Endodermal cell (in vitro differentiated cells): ENCODE results near the gene FGF14. TPM values are rescaled to one million over a fixed set of nuclear protein-coding genes. Genes with fewer than 3 reads are reported as not detected.

Source experiments
- DNase-seq: peaks from one replicate; pipeline ENCODE4 v3.0.0-alpha.2; 2017
- H3K27ac ChIP-seq: 2 replicates; pipeline ENCODE4 v1.5.1; 2013; ENCODE audit warnings: mild to moderate bottlenecking, low read depth, low read length, moderate library complexity
- H3K27me3 ChIP-seq: 2 replicates; pipeline ENCODE4 v1.6.1; 2013; ENCODE audit warnings: mild to moderate bottlenecking, low read length, moderate library complexity; ENCODE audit not compliant: insufficient read depth, control insufficient read depth, poor library complexity, severe bottlenecking
- H3K36me3 ChIP-seq: 2 replicates; pipeline ENCODE4 v1.7.0; 2013; ENCODE audit warnings: mild to moderate bottlenecking, low read length, moderate library complexity; ENCODE audit not compliant: control insufficient read depth, insufficient read depth
- H3K4me1 ChIP-seq: one replicate; pipeline ENCODE4 v1.7.0; 2013; ENCODE audit warnings: low read length; ENCODE audit not compliant: control insufficient read depth, insufficient read depth
- H3K4me3 ChIP-seq: 2 replicates; pipeline ENCODE4 v1.5.1; 2013; ENCODE audit warnings: mild to moderate bottlenecking, low read length, moderate library complexity
- H3K9ac ChIP-seq: 2 replicates; pipeline ENCODE4 v1.6.1; 2013; ENCODE audit warnings: mild to moderate bottlenecking, low read length, moderate library complexity; ENCODE audit not compliant: poor library complexity, severe bottlenecking; ENCODE audit errors: extremely low read depth
- H3K9me3 ChIP-seq: 2 replicates; pipeline ENCODE4 v1.6.1; 2013; ENCODE audit warnings: mild to moderate bottlenecking, low read length, moderate library complexity; ENCODE audit not compliant: control insufficient read depth
- H3K27ac Mint-ChIP-seq: 2 replicates; pipeline ENCODE4 v1.8.0; 2020; ENCODE audit warnings: mixed read lengths
- H3K27me3 Mint-ChIP-seq: 2 replicates; pipeline ENCODE4 v1.8.0; 2021; ENCODE audit warnings: mild to moderate bottlenecking, mixed read lengths; ENCODE audit not compliant: insufficient read depth
- H3K36me3 Mint-ChIP-seq: 2 replicates; pipeline ENCODE4 v1.8.0; 2020; ENCODE audit warnings: low read depth, mixed read lengths
- H3K4me1 Mint-ChIP-seq: 2 replicates; pipeline ENCODE4 v1.8.0; 2020; ENCODE audit warnings: mixed read lengths
- H3K4me3 Mint-ChIP-seq: 2 replicates; pipeline ENCODE4 v1.8.0; 2020; ENCODE audit warnings: mild to moderate bottlenecking, moderate library complexity, mixed read lengths
- H3K9me3 Mint-ChIP-seq: 2 replicates; pipeline ENCODE4 v1.8.0; 2020; ENCODE audit warnings: mild to moderate bottlenecking, mixed read lengths
- CTCF ChIP-seq: fragments of 200-600 bp; sonication (generic); conservative IDR thresholded peaks from 2 replicates; pipeline ENCODE4 v1.5.0; 2021; ENCODE audit warnings: antibody characterized with exemption, mild to moderate bottlenecking
- WGBS, 2 experiments: methylation state at CpG; one replicate each; pipeline versions ENCODE4 v1.1.5 to v1.1.7; 2013; ENCODE audit warnings: missing lambda C conversion rate in 2 of 2, mixed read lengths in 1 of 2; ENCODE audit not compliant: insufficient coverage in 1 of 2, insufficient read length in 1 of 2; 5-methylcytosine and 5-hydroxymethylcytosine counted together
- total RNA-seq, 2 donors: library from RNA; stranded (reverse); fragmentation: NEBNext Ultra II Directional in 1 of 2; extraction: Animal tissue kit (Norgen Biotek cat#: 25700) in 1 of 2; gene quantifications; 2 replicates in 1 of 2; 3 replicates in 1 of 2; pipeline ENCODE4 v1.2.1, GENCODE V29; 2021

FGF14 gene
- total RNA-seq, 2 donors from 2014 or later, result 0.15 to 0.26 TPM

GRCh38 chr13:102045731-102046130 is 356.1 kb downstream of the FGF14 start:
- peaks cover 4% of the 10 kb centered on the region for H3K27me3 ChIP-seq
- peak; percentile 66 for DNase-seq
- Mint-ChIP-seq H3K36me3 (no peaks in the 10 kb centered on the region), H3K4me1 (no peaks in the 10 kb centered on the region), H3K9me3 (no peaks in the 10 kb centered on the region), H3K27ac (no peak overlapping the region), H3K27me3 (no peaks in the 10 kb centered on the region), H3K4me3 (no peak overlapping the region)
- no peak overlapping the region for H3K4me3 ChIP-seq
- no peaks in the 10 kb centered on the region for H3K4me1 ChIP-seq
- peak overlapping the region; percentile 27 for H3K27ac ChIP-seq
- no peak for TF ChIP-seq CTCF
- no peak overlapping the region for H3K9ac ChIP-seq
- WGBS, 2 experiments, result 40 to 65% methylated on average over 1 of the region's 1 CpG
- no peaks in the 10 kb centered on the region for H3K9me3 ChIP-seq
- H3K36me3 ChIP-seq, result no peaks in the 10 kb centered on the region

GRCh38 chr13:102042746-102043145 is 359.1 kb downstream of the FGF14 start:
- WGBS, 2 experiments, result 85 to 100% methylated on average over 4 of the region's 4 CpGs
- Histone ChIP-seq H3K9ac (no peak overlapping the region), H3K27ac (no peak overlapping the region), H3K36me3 (no peaks in the 10 kb centered on the region), H3K4me3 (no peak overlapping the region), H3K9me3 (no peaks in the 10 kb centered on the region), H3K27me3 (peaks cover 4% of the 10 kb centered on the region), H3K4me1 (no peaks in the 10 kb centered on the region)
- DNase-seq, result no peak
- no peak overlapping the region for H3K4me3 Mint-ChIP-seq
- H3K4me1 Mint-ChIP-seq, result no peaks in the 10 kb centered on the region
- H3K27ac Mint-ChIP-seq, result no peak overlapping the region
- TF ChIP-seq CTCF, result no peak
- H3K9me3 Mint-ChIP-seq, result no peaks in the 10 kb centered on the region
- H3K36me3 Mint-ChIP-seq, result no peaks in the 10 kb centered on the region
- no peaks in the 10 kb centered on the region for H3K27me3 Mint-ChIP-seq

GRCh38 chr13:102041544-102041943 is 360.3 kb downstream of the FGF14 start:
- TF ChIP-seq CTCF, result no peak
- H3K4me3 Mint-ChIP-seq, result no peak overlapping the region
- no peak overlapping the region for H3K4me3 ChIP-seq
- H3K36me3 ChIP-seq, result no peaks in the 10 kb centered on the region
- H3K36me3 Mint-ChIP-seq, result no peaks in the 10 kb centered on the region
- H3K27ac ChIP-seq, result no peak overlapping the region
- no peaks in the 10 kb centered on the region for H3K9me3 ChIP-seq
- no peak for DNase-seq
- no peak overlapping the region for H3K9ac ChIP-seq
- no peaks in the 10 kb centered on the region for H3K9me3 Mint-ChIP-seq
- no peak overlapping the region for H3K27ac Mint-ChIP-seq
- peaks cover 4% of the 10 kb centered on the region for H3K27me3 ChIP-seq
- no peaks in the 10 kb centered on the region for H3K4me1 ChIP-seq
- H3K27me3 Mint-ChIP-seq, result no peaks in the 10 kb centered on the region
- H3K4me1 Mint-ChIP-seq, result no peaks in the 10 kb centered on the region
